GM12878 (cell line): ENCODE results near the gene GGT6. TPM values are rescaled to one million over a fixed set of nuclear protein-coding genes. Genes with fewer than 3 reads are reported as not detected.

Experiments
- ATAC-seq: fragments of 200-7000 bp; cut with Tn5 transposase; 3 replicates; pipeline ENCODE4 v1.9.1; 2020; ENCODE audit warnings: mild to moderate bottlenecking, moderate library complexity
- BruUV-seq: library from RNA; stranded (reverse); fragments of 400-500 nt; replicated peaks from 2 replicates; lab custom pipeline; 2021; lab: Mats Ljungman, UMichigan
- CTCF ChIA-PET: fragments of 300-600 bp; sonication (Branson Sonifier 250); formaldehyde crosslinking; extraction: SDS; loops from one replicate; lab custom pipeline; 2021; ENCODE audit warnings: inconsistent platforms; lab: Yijun Ruan, JAX
- POLR2A ChIA-PET: fragments of 350-600 bp; formaldehyde crosslinking; extraction: SDS; loops from one replicate; lab custom pipeline; 2021; ENCODE audit warnings: inconsistent platforms; lab: Charles Lee
- RAD21 ChIA-PET: fragments of 300-600 bp; sonication (Branson Sonifier 250); formaldehyde crosslinking; loops from one replicate; lab custom pipeline; 2023; ENCODE audit warnings: antibody characterized with exemption; ENCODE audit not compliant: unreplicated experiment; lab: Charles Lee
- SMC1A ChIA-PET: fragments of 300-600 bp; sonication (Branson Sonifier 250); formaldehyde crosslinking; loops from one replicate; lab custom pipeline; 2023; ENCODE audit not compliant: unreplicated experiment, uncharacterized antibody; lab: Charles Lee
- DNase-seq: peaks from one replicate; pipeline ENCODE4 v3.0.0-alpha.2; 2011; ENCODE audit warnings: low read depth, low spot score
- FAIRE-seq: peaks from 3 replicates; lab custom pipeline; 2011; peaks lifted over from hg19 to GRCh38; lab: Jason Lieb, UNC
- H2AFZ ChIP-seq: 2 replicates; pipeline ENCODE4 v1.6.0; 2011; ENCODE audit warnings: low read depth, low read length, control low read depth; ENCODE audit not compliant: control insufficient read depth
- H3K27ac ChIP-seq: 2 replicates; pipeline ENCODE4 v1.5.1; 2011; ENCODE audit warnings: control low read depth; ENCODE audit not compliant: control insufficient read depth, insufficient read depth
- H3K27me3 ChIP-seq, 2 experiments: replicated peaks in 1 of 2; 2 replicates each; pipeline versions ENCODE4 v1.6.0 to v1.6.1; 2011; ENCODE audit warnings: low read length in 1 of 2; ENCODE audit not compliant: control insufficient read depth in 2 of 2, insufficient read depth in 2 of 2
- H3K36me3 ChIP-seq, 2 experiments: 2 replicates each; pipeline ENCODE4 v1.5.1; 2011; ENCODE audit warnings: low read length in 1 of 2; ENCODE audit not compliant: control insufficient read depth in 2 of 2, insufficient read depth in 2 of 2
- H3K4me1 ChIP-seq: 2 replicates; pipeline ENCODE4 v1.6.1; 2011; ENCODE audit warnings: mild to moderate bottlenecking, low read length, moderate library complexity, mixed read lengths; ENCODE audit not compliant: control insufficient read depth, insufficient read depth
- H3K4me2 ChIP-seq: 2 replicates; pipeline ENCODE4 v1.6.0; 2011; ENCODE audit warnings: control low read depth; ENCODE audit not compliant: control insufficient read depth, insufficient read depth
- H3K4me3 ChIP-seq: fragments of 200-600 bp; sonication (generic); 2 replicates; pipeline ENCODE4 v1.5.1; 2016
- H3K79me2 ChIP-seq: 2 replicates; pipeline ENCODE4 v1.6.0; 2011; ENCODE audit warnings: low read length; ENCODE audit not compliant: control insufficient read depth, insufficient read depth
- H3K9ac ChIP-seq: 2 replicates; pipeline ENCODE4 v1.8.0; 2011; ENCODE audit warnings: low read length, control low read depth, mixed read lengths; ENCODE audit not compliant: control insufficient read depth, insufficient read depth
- H3K9me3 ChIP-seq: replicated peaks from 3 replicates; pipeline ENCODE4 v1.5.1; 2011; ENCODE audit warnings: mild to moderate bottlenecking, low read length; ENCODE audit not compliant: control insufficient read depth, insufficient read depth
- H4K20me1 ChIP-seq: 2 replicates; pipeline ENCODE4 v1.6.0; 2011; ENCODE audit not compliant: control insufficient read depth, insufficient read depth
- BHLHE40 ChIP-seq, 2 experiments: fragments of 450-650 bp in 1 of 2; IDR thresholded peaks; 2 replicates each; pipeline ENCODE4 v1.6.1; 2011 to 2017; ENCODE audit warnings: low read depth in 2 of 2, borderline replicate concordance in 1 of 2, improper control_type of control experiment in 1 of 2, low read length in 1 of 2, mild to moderate bottlenecking in 1 of 2
- CEBPB ChIP-seq, 2 experiments: fragments of 150-350 bp in 1 of 2; IDR thresholded peaks; 2 replicates each; pipeline ENCODE4 v1.6.1; 2012 to 2014; ENCODE audit warnings: low read depth in 2 of 2, low read length in 2 of 2, borderline replicate concordance in 1 of 2, inconsistent platforms in 1 of 2
- CTCF ChIP-seq, 3 experiments: IDR thresholded peaks in 2 of 3; conservative IDR thresholded peaks in 1 of 3; 2 replicates each; pipeline ENCODE4 v1.5.1; 2011; ENCODE audit warnings: low read depth in 3 of 3, low read length in 3 of 3, mild to moderate bottlenecking in 3 of 3, control low read depth in 2 of 3, moderate library complexity in 2 of 3, inconsistent platforms in 1 of 3, mixed read lengths in 1 of 3; ENCODE audit not compliant: control insufficient read depth in 2 of 3, insufficient read depth in 1 of 3; ENCODE audit errors: extremely low read depth in 1 of 3
- FOXK2 ChIP-seq: fragments of 450-650 bp; IDR thresholded peaks from 2 replicates; pipeline ENCODE4 v1.6.1; 2017; ENCODE audit warnings: mild to moderate bottlenecking, moderate library complexity
- FOXM1 ChIP-seq: IDR thresholded peaks from 2 replicates; pipeline ENCODE4 v1.6.1; 2012; ENCODE audit warnings: low read depth, mild to moderate bottlenecking, inconsistent platforms, low read length, moderate library complexity
- GABPA ChIP-seq: IDR thresholded peaks from 2 replicates; pipeline ENCODE4 v1.6.1; 2014; ENCODE audit warnings: antibody characterized with exemption, low read depth, mild to moderate bottlenecking, inconsistent platforms
- IKZF1 ChIP-seq: fragments of 450-650 bp; conservative IDR thresholded peaks from 2 replicates; pipeline ENCODE4 v1.6.1; 2017; ENCODE audit warnings: antibody characterized with exemption, mild to moderate bottlenecking
- NFYA ChIP-seq: IDR thresholded peaks from 2 replicates; pipeline ENCODE4 v1.6.1; 2011; ENCODE audit warnings: low read depth, mild to moderate bottlenecking, low read length, improper control_type of control experiment, borderline replicate concordance
- NR2C2 ChIP-seq: IDR thresholded peaks from 2 replicates; pipeline ENCODE4 v1.6.1; 2011; ENCODE audit warnings: borderline replicate concordance, low read depth; ENCODE audit not compliant: control insufficient read depth, insufficient read length
- POLR2A ChIP-seq: IDR thresholded peaks from 2 replicates; pipeline ENCODE4 v1.6.1; 2011; ENCODE audit warnings: low read depth, mild to moderate bottlenecking, low read length
- RELA ChIP-seq: fragments of 450-650 bp; IDR thresholded peaks from 2 replicates; pipeline ENCODE4 v1.8.0; 2014; ENCODE audit warnings: borderline replicate concordance; ENCODE audit not compliant: partially characterized antibody
- RUNX3 ChIP-seq: IDR thresholded peaks from 2 replicates; pipeline ENCODE4 v1.6.1; 2012; ENCODE audit warnings: low read length, inconsistent platforms
- SMAD5 ChIP-seq: IDR thresholded peaks from 2 replicates; pipeline ENCODE4 v1.6.1; 2016; ENCODE audit warnings: antibody characterized with exemption, low read depth
- SMC3 ChIP-seq: IDR thresholded peaks from 2 replicates; pipeline ENCODE4 v1.6.1; 2011; ENCODE audit warnings: low read length, improper control_type of control experiment, borderline replicate concordance
- TAF1 ChIP-seq: IDR thresholded peaks from 2 replicates; pipeline ENCODE4 v1.6.1; 2011; ENCODE audit warnings: mild to moderate bottlenecking, low read depth, low read length, borderline replicate concordance
- USF1 ChIP-seq: IDR thresholded peaks from 2 replicates; pipeline ENCODE4 v1.6.1; 2011; ENCODE audit warnings: borderline replicate concordance, low read depth, mild to moderate bottlenecking, moderate library complexity, mixed read lengths, low read length; ENCODE audit not compliant: insufficient read depth; ENCODE audit errors: extremely low read length
- WRNIP1 ChIP-seq: IDR thresholded peaks from 2 replicates; pipeline ENCODE4 v1.6.1; 2011; ENCODE audit warnings: low read depth, low read length, improper control_type of control experiment, borderline replicate concordance
- ZBTB33 ChIP-seq: fragments of 450-650 bp; IDR thresholded peaks from 2 replicates; pipeline ENCODE4 v1.6.1; 2017; ENCODE audit warnings: mild to moderate bottlenecking
- WGBS: methylation state at CpG from one replicate; pipeline ENCODE4 v1.1.6; 2016; ENCODE audit warnings: low lambda C conversion rate; ENCODE audit not compliant: insufficient replicate concordance, insufficient coverage; ENCODE audit errors: missing lambda C conversion rate; 5-methylcytosine and 5-hydroxymethylcytosine counted together
- in situ Hi-C: fragments of 300-500 bp; cut with MboI; formaldehyde crosslinking; loops from 9 replicates; pipeline ENCODE4 v1.14.3; 2018; ENCODE audit warnings: mixed read lengths
- intact Hi-C: fragments of 100-400 bp; cut with micrococcal nuclease; formaldehyde crosslinking; loops from one replicate; pipeline ENCODE4 v1.14.2; 2022; ENCODE audit not compliant: unreplicated experiment
- polyA plus RNA-seq, 11 experiments: library from polyadenylated mRNA; depleted of rRNA in 4 of 11; unstranded in 6 of 11; stranded (reverse) in 5 of 11; fragments of >200 nt; fragmentation: Nextera tagmentation in 4 of 11; fragmentation: Illumina TruSeq in 1 of 11; extraction: Ambion mirVana in 4 of 11; extraction: Trizol in 1 of 11; gene quantifications; 1 replicate in 1 of 11; 2 replicates in 10 of 11; pipeline versions ENCODE4 v1.2.1 to v1.2.3, GENCODE V29; 2011 to 2016; ENCODE audit warnings: inconsistent platforms in 2 of 11, missing spikeins in 2 of 11, low read depth in 1 of 11
- total RNA-seq, 4 experiments: library from RNA; depleted of rRNA in 3 of 4; stranded (reverse); fragments of >200 nt in 3 of 4; fragmentation: Illumina TruSeq in 1 of 4; extraction: Trizol in 1 of 4; gene quantifications; 2 replicates each; pipeline versions ENCODE4 v1.2.1 to v1.2.3, GENCODE V29; 2013 to 2021

The GGT6 gene
- total and polyA plus RNA-seq, 10 of the 15 experiments (the other 5 are each of a cell fraction or from before 2014, with no cell fraction given): 0.01 to 0.26 (median 0.13) TPM; not detected in 5

- H4K20me1 ChIP-seq: no peaks in the 10 kb centered on the region
- ChIA-PET SMC1A (no interaction called here), CTCF (no interaction called here), POLR2A (no interaction called here), RAD21 (no interaction called here)
- H3K27me3 ChIP-seq: no peaks in the 10 kb centered on the region
- H3K79me2 ChIP-seq: no peaks in the 10 kb centered on the region
- no peak overlapping the region for H3K4me2 ChIP-seq
- peaks cover 0 to 2% of the 10 kb centered on the region in 2 experiments; a peak in 1 of 4 replicates for H3K36me3 ChIP-seq
- no TSS peak for BruUV-seq
- no peak overlapping the region for H3K4me3 ChIP-seq
- H3K27ac ChIP-seq: no peak overlapping the region
- ATAC-seq: no peak
- WGBS: 29% methylated on average over 23 of the region's 23 CpGs
- intact Hi-C loops: no loop called here
- no peak overlapping the region for H2AFZ ChIP-seq
- H3K9ac ChIP-seq: no peak overlapping the region
- H3K9me3 ChIP-seq: no peaks in the 10 kb centered on the region
- no peak for DNase-seq
- no peaks in the 10 kb centered on the region for H3K4me1 ChIP-seq
- in situ Hi-C loops: no loop called here
- no peak for FAIRE-seq
- TF ChIP-seq NR2C2: no peak
- TF ChIP-seq CTCF (IDR thresholded peaks at IDR 0.05 in 2 of 3, conservative IDR thresholded peaks at IDR 0.05 in 1 of 3; ENCODE audit: control insufficient read depth in 2 of 3, extremely low read depth in 1 of 3, insufficient read depth in 1 of 3, low read depth in 3 of 3, low read length in 3 of 3): no peak
- no peak for TF ChIP-seq ZBTB33
- TF ChIP-seq RUNX3: no peak
- no peak for TF ChIP-seq CEBPB (IDR thresholded peaks at IDR 0.05; ENCODE audit: borderline replicate concordance in 1 of 2, low read depth in 2 of 2, low read length in 2 of 2)
- TF ChIP-seq SMAD5: no peak
- no peak for TF ChIP-seq FOXM1
- TF ChIP-seq NFYA: no peak
- no peak for TF ChIP-seq FOXK2
- TF ChIP-seq USF1: no peak
- TF ChIP-seq SMC3: no peak
- no peak; the same call in 1 of the 2 replicates for TF ChIP-seq POLR2A
- no peak for TF ChIP-seq GABPA
- no peak for TF ChIP-seq IKZF1
- no peak for TF ChIP-seq TAF1
- no peak for TF ChIP-seq RELA
- no peak for TF ChIP-seq BHLHE40 (IDR thresholded peaks at IDR 0.05; ENCODE audit: borderline replicate concordance in 1 of 2, low read depth in 2 of 2, low read length in 1 of 2)
- TF ChIP-seq WRNIP1: no peak
Measured at GRCh38 chr17:4533523-4534504, 26.6 kb downstream of the GGT6 start.
